ENCODE results near the gene DOK7.

Gene DOK7

GRCh38 chr4:3517731-3518510 is 54.8 kb downstream of the DOK7 start:
- Histone ChIP-seq H3K4me2 (ENCODE audit: insufficient read depth, low read length, poor library complexity, severe bottlenecking) (no peak overlapping the region), H2AK5ac (ENCODE audit: low read depth, low read length) (no peak overlapping the region), H3K14ac (ENCODE audit: low read length) (no peak overlapping the region), H3K23ac (ENCODE audit: low read depth, low read length, poor library complexity) (peak overlapping the region; percentile 73), H4K8ac (ENCODE audit: low read depth, low read length) (no peak overlapping the region), H3K4me1 (ENCODE audit: control insufficient read depth in 2 of 2, insufficient read depth in 1 of 2, low read depth in 1 of 2, low read length in 2 of 2) (no peaks in the 10 kb centered on the region), H3K4me3 (ENCODE audit: low read length in 2 of 2) (no peak overlapping the region), H3K4ac (ENCODE audit: low read length) (no peak overlapping the region), H3K79me1 (ENCODE audit: low read depth, low read length) (peaks cover 11% of the 10 kb centered on the region), H2BK120ac (ENCODE audit: low read depth, low read length) (no peak overlapping the region), H3K27me3 (ENCODE audit: control insufficient read depth in 3 of 3, insufficient read depth in 3 of 3, low read depth in 1 of 3, low read length in 3 of 3) (no peaks in the 10 kb centered on the region), H2BK15ac (ENCODE audit: low read length) (no peak overlapping the region), H2BK5ac (ENCODE audit: low read length) (peak overlapping the region; percentile 66), H2AFZ (ENCODE audit: low read length) (no peak overlapping the region), H3K9me3 (replicated peaks in 1 of 2; ENCODE audit: control insufficient read depth in 2 of 2, insufficient read depth in 1 of 2, low read depth in 1 of 2, low read length in 2 of 2) (no peaks in the 10 kb centered on the region), H3K9ac (ENCODE audit: low read depth, low read length, poor library complexity) (no peak overlapping the region), H3K18ac (ENCODE audit: low read length) (no peak overlapping the region), H4K91ac (ENCODE audit: low read depth, low read length, poor library complexity) (no peak overlapping the region), H3K27ac (replicated peaks; ENCODE audit: low read length) (no peak overlapping the region), H3K36me3 (replicated peaks in 1 of 2; ENCODE audit: control insufficient read depth in 2 of 2, insufficient read depth in 2 of 2, low read length in 2 of 2) (peaks cover 64 to 97% of the 10 kb centered on the region in 2 donors), H2BK12ac (ENCODE audit: low read length) (no peak overlapping the region)
- DNase-seq (ENCODE audit: low spot score) = no peak
- no CpG with 5 or more reads among the region's 49 CpGs for WGBS, 2 donors (ENCODE audit: extremely low coverage in 2 of 2, insufficient read length in 2 of 2, insufficient replicate concordance in 1 of 2)

DNA sequence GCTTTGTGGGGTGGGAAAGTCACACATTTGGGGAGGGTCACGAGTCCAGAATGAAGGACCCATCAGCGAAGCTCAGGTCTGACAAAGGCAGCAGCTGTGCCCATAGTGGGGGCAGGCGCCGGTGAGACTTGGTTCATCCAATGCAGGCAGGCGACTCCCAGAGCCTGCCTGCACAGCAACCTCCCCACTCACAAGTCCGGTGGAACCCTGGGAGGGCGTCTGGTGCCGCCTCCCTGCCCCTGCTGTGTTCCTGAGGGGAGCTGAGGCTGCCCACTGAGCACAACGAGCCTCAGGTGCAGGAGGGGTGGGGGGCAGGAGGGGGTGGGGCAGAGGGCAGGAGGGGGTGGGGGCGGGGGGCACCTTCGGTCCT is 55.4 kb downstream of the DOK7 start:
- Histone ChIP-seq H2BK120ac (ENCODE audit: low read depth, low read length) (no peak overlapping the region), H3K14ac (ENCODE audit: low read length) (no peak overlapping the region), H3K27me3 (ENCODE audit: control insufficient read depth in 3 of 3, insufficient read depth in 3 of 3, low read depth in 1 of 3, low read length in 3 of 3) (no peaks in the 10 kb centered on the region), H2BK15ac (ENCODE audit: low read length) (no peak overlapping the region), H3K27ac (replicated peaks; ENCODE audit: low read length) (no peak overlapping the region), H3K9ac (ENCODE audit: low read depth, low read length, poor library complexity) (no peak overlapping the region), H3K4me2 (ENCODE audit: insufficient read depth, low read length, poor library complexity, severe bottlenecking) (no peak overlapping the region), H2AK5ac (ENCODE audit: low read depth, low read length) (no peak overlapping the region), H3K36me3 (replicated peaks in 1 of 2; ENCODE audit: control insufficient read depth in 2 of 2, insufficient read depth in 2 of 2, low read length in 2 of 2) (peaks cover 65 to 97% of the 10 kb centered on the region in 2 donors), H4K8ac (ENCODE audit: low read depth, low read length) (no peak overlapping the region), H2BK5ac (ENCODE audit: low read length) (no peak overlapping the region), H3K4me3 (ENCODE audit: low read length in 2 of 2) (no peak overlapping the region), H3K9me3 (replicated peaks in 1 of 2; ENCODE audit: control insufficient read depth in 2 of 2, insufficient read depth in 1 of 2, low read depth in 1 of 2, low read length in 2 of 2) (no peaks in the 10 kb centered on the region), H3K18ac (ENCODE audit: low read length) (no peak overlapping the region), H3K79me1 (ENCODE audit: low read depth, low read length) (peaks cover 13% of the 10 kb centered on the region), H2BK12ac (ENCODE audit: low read length) (no peak overlapping the region), H3K23ac (ENCODE audit: low read depth, low read length, poor library complexity) (no peak overlapping the region), H2AFZ (ENCODE audit: low read length) (no peak overlapping the region), H3K4me1 (ENCODE audit: control insufficient read depth in 2 of 2, insufficient read depth in 1 of 2, low read depth in 1 of 2, low read length in 2 of 2) (no peaks in the 10 kb centered on the region), H3K4ac (ENCODE audit: low read length) (no peak overlapping the region), H4K91ac (ENCODE audit: low read depth, low read length, poor library complexity) (no peak overlapping the region)
- no peak for DNase-seq (ENCODE audit: low spot score)
- WGBS, 2 donors (ENCODE audit: extremely low coverage in 2 of 2, insufficient read length in 2 of 2, insufficient replicate concordance in 1 of 2) = no CpG with 5 or more reads among the region's 11 CpGs

DNA sequence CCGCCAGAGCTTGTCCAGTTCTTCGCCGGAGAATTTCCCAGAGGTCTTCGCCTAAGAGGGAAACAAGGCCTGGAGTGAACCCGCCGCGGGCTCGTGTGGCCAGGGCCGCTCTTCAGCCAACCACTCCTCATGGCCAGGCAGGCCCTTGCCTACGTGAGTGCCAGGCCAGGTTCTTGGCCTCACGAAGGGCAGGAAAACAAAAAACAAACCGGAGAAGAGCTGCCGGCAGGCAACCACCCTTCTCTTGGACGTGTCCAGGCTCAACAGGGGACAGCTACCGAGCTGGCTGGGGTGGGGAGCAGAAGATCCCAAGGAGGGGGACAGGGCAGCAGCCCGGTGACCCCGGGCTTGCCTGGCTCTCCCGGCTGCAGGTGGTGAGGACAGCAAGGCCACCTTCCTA is 55.8 kb downstream of the DOK7 start:
- H3K4me3 ChIP-seq (ENCODE audit: low read length in 2 of 2) = no peak overlapping the region
- no peak overlapping the region for H4K91ac ChIP-seq (ENCODE audit: low read depth, low read length, poor library complexity)
- H2BK12ac ChIP-seq (ENCODE audit: low read length) = no peak overlapping the region
- H3K9ac ChIP-seq (ENCODE audit: low read depth, low read length, poor library complexity) = no peak overlapping the region
- no peak overlapping the region for H4K8ac ChIP-seq (ENCODE audit: low read depth, low read length)
- H2BK5ac ChIP-seq (ENCODE audit: low read length) = peak overlapping the region; percentile 75
- no peak overlapping the region for H2AFZ ChIP-seq (ENCODE audit: low read length)
- DNase-seq (ENCODE audit: low spot score) = no peak
- H2AK5ac ChIP-seq (ENCODE audit: low read depth, low read length) = no peak overlapping the region
- no peak overlapping the region for H3K14ac ChIP-seq (ENCODE audit: low read length)
- H3K36me3 ChIP-seq (replicated peaks in 1 of 2; ENCODE audit: control insufficient read depth in 2 of 2, insufficient read depth in 2 of 2, low read length in 2 of 2) = peaks cover 64 to 96% of the 10 kb centered on the region in 2 donors
- H3K4me1 ChIP-seq (ENCODE audit: control insufficient read depth in 2 of 2, insufficient read depth in 1 of 2, low read depth in 1 of 2, low read length in 2 of 2) = no peaks in the 10 kb centered on the region
- no peak overlapping the region for H3K18ac ChIP-seq (ENCODE audit: low read length)
- no peak overlapping the region for H3K23ac ChIP-seq (ENCODE audit: low read depth, low read length, poor library complexity)
- no CpG with 5 or more reads among the region's 18 CpGs for WGBS, 2 donors (ENCODE audit: extremely low coverage in 2 of 2, insufficient read length in 2 of 2, insufficient replicate concordance in 1 of 2)
- H3K9me3 ChIP-seq (replicated peaks in 1 of 2; ENCODE audit: control insufficient read depth in 2 of 2, insufficient read depth in 1 of 2, low read depth in 1 of 2, low read length in 2 of 2) = no peaks in the 10 kb centered on the region
- no peak overlapping the region for H3K27ac ChIP-seq (replicated peaks; ENCODE audit: low read length)
- H3K79me1 ChIP-seq (ENCODE audit: low read depth, low read length) = peaks cover 13% of the 10 kb centered on the region
- no peak overlapping the region for H2BK120ac ChIP-seq (ENCODE audit: low read depth, low read length)
- no peaks in the 10 kb centered on the region for H3K27me3 ChIP-seq (ENCODE audit: control insufficient read depth in 3 of 3, insufficient read depth in 3 of 3, low read depth in 1 of 3, low read length in 3 of 3)
- no peak overlapping the region for H3K4me2 ChIP-seq (ENCODE audit: insufficient read depth, low read length, poor library complexity, severe bottlenecking)
- no peak overlapping the region for H3K4ac ChIP-seq (ENCODE audit: low read length)
- H2BK15ac ChIP-seq (ENCODE audit: low read length) = no peak overlapping the region

DNA sequence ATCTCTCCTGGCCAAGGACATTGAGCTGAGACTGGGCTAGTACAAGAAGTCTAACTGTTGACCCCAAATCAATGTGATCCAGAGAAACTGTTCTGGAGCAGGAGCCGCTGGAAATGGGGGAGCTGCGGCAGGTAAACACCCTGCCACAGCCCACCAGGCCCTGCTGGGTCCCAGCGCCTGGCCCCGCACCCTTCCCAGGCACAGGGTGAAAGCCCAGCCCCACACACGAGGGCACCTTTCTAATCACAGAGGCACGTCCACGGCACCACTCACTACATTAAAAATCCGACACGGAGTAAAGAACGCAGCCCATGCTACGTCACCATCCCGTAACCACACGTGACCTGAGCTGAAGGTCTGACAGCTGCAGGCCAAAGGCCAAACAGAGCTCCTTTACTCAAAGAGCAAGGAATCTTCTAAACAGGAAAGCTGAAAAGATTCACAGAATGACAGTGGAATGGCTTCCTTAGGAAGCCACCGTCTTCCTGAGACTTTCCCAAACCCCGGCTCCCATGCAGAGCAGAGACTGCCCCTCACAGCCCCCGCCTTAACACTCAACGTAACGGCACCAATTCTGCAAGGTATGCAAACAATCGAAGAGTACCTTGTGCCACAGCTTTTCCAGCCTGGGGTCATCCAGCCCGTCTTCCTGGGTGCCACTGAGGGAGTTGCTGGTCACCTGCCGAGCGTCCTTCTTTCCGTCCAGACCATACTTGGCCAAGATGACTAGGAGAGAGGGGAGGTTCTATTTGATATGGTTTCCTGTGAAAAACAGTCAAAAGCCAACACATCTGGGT is 56.6 kb downstream of the DOK7 start:
- Histone ChIP-seq H3K27ac (replicated peaks; ENCODE audit: low read length) (no peak overlapping the region), H3K18ac (ENCODE audit: low read length) (no peak overlapping the region), H3K4me3 (ENCODE audit: low read length in 2 of 2) (peak overlapping the region in 1 of 2 donors; percentile 8), H3K27me3 (ENCODE audit: control insufficient read depth in 3 of 3, insufficient read depth in 3 of 3, low read depth in 1 of 3, low read length in 3 of 3) (no peaks in the 10 kb centered on the region), H2BK15ac (ENCODE audit: low read length) (no peak overlapping the region), H2BK12ac (ENCODE audit: low read length) (no peak overlapping the region), H3K23ac (ENCODE audit: low read depth, low read length, poor library complexity) (no peak overlapping the region), H4K91ac (ENCODE audit: low read depth, low read length, poor library complexity) (no peak overlapping the region), H2BK120ac (ENCODE audit: low read depth, low read length) (no peak overlapping the region), H4K8ac (ENCODE audit: low read depth, low read length) (no peak overlapping the region), H3K79me1 (ENCODE audit: low read depth, low read length) (peaks cover 13% of the 10 kb centered on the region), H3K14ac (ENCODE audit: low read length) (no peak overlapping the region), H3K4me2 (ENCODE audit: insufficient read depth, low read length, poor library complexity, severe bottlenecking) (no peak overlapping the region), H3K4ac (ENCODE audit: low read length) (no peak overlapping the region), H2BK5ac (ENCODE audit: low read length) (peak overlapping the region; percentile 75), H2AFZ (ENCODE audit: low read length) (no peak overlapping the region), H3K36me3 (replicated peaks in 1 of 2; ENCODE audit: control insufficient read depth in 2 of 2, insufficient read depth in 2 of 2, low read length in 2 of 2) (peaks cover 64 to 96% of the 10 kb centered on the region in 2 donors), H2AK5ac (ENCODE audit: low read depth, low read length) (no peak overlapping the region), H3K9ac (ENCODE audit: low read depth, low read length, poor library complexity) (no peak overlapping the region), H3K4me1 (ENCODE audit: control insufficient read depth in 2 of 2, insufficient read depth in 1 of 2, low read depth in 1 of 2, low read length in 2 of 2) (no peaks in the 10 kb centered on the region), H3K9me3 (replicated peaks in 1 of 2; ENCODE audit: control insufficient read depth in 2 of 2, insufficient read depth in 1 of 2, low read depth in 1 of 2, low read length in 2 of 2) (no peaks in the 10 kb centered on the region)
- no CpG with 5 or more reads among the region's 23 CpGs for WGBS, 2 donors (ENCODE audit: extremely low coverage in 2 of 2, insufficient read length in 2 of 2, insufficient replicate concordance in 1 of 2)
- no peak for DNase-seq (ENCODE audit: low spot score)
